ENCODE measurements around the gene TM4SF5. TPM values are rescaled to one million over a fixed set of nuclear protein-coding genes. Genes with fewer than 3 reads are reported as not detected.

The TM4SF5 gene
- total and polyA plus RNA-seq, 10 of the 15 experiments (the other 5 are each of a cell fraction or from before 2014, with no cell fraction given), result 0.40 TPM; not detected in 9

DNA sequence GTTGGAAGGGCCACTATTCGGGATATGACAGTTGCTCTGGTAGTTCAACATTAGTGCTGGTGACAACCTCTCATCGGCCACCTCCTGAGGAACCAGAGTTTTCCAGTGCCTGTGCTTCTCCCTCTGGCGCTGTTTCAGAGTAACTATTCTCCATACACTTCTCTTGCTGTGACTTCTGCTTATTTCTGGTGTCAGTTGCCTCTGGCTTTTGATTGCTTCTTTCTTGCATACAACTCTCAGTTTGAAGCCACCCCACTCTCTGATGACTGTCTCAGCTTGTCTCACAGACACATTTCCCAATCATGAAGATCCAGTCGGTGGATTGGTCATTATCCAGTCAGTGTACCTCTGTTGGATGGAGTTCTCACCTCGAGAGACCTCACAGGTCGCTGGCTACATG is 3.4 kb upstream of the TM4SF5 start:
- Histone ChIP-seq H3K79me2 (ENCODE audit: control insufficient read depth, insufficient read depth, low read length) (no peaks in the 10 kb centered on the region), H3K9ac (ENCODE audit: control insufficient read depth, insufficient read depth, low read length) (no peak overlapping the region), H3K9me3 (replicated peaks; ENCODE audit: control insufficient read depth, insufficient read depth, low read length) (no peaks in the 10 kb centered on the region), H4K20me1 (ENCODE audit: control insufficient read depth, insufficient read depth) (no peaks in the 10 kb centered on the region), H3K4me1 (ENCODE audit: control insufficient read depth, insufficient read depth, low read length) (peaks cover 3% of the 10 kb centered on the region; the same call in 1 of the 2 replicates), H3K36me3 (ENCODE audit: control insufficient read depth in 2 of 2, insufficient read depth in 2 of 2, low read length in 1 of 2) (no peaks in the 10 kb centered on the region), H3K4me3 (no peak overlapping the region), H3K4me2 (ENCODE audit: control insufficient read depth, insufficient read depth) (no peak overlapping the region), H3K27me3 (replicated peaks in 1 of 2; ENCODE audit: control insufficient read depth in 2 of 2, insufficient read depth in 2 of 2, low read length in 1 of 2) (no peaks in the 10 kb centered on the region), H3K27ac (ENCODE audit: control insufficient read depth, insufficient read depth) (no peak overlapping the region), H2AFZ (ENCODE audit: control insufficient read depth, low read depth, low read length) (no peak overlapping the region)
- ChIA-PET SMC1A (ENCODE audit: uncharacterized antibody, unreplicated experiment) (no interaction called here), POLR2A (no interaction called here), RAD21 (ENCODE audit: unreplicated experiment) (no interaction called here), CTCF (no interaction called here)
- 44% methylated on average over 6 of the region's 6 CpGs for WGBS (ENCODE audit: insufficient coverage, insufficient replicate concordance, low lambda C conversion rate, missing lambda C conversion rate)
- in situ Hi-C loops (cut with MboI), result no loop called here
- FAIRE-seq (no peak), ATAC-seq (no peak), DNase-seq (ENCODE audit: low read depth, low spot score) (no peak)
- intact Hi-C loops (cut with micrococcal nuclease; ENCODE audit: unreplicated experiment), result no loop called here
- no TSS peak for BruUV-seq (replicated peaks)
- TF ChIP-seq, protein P1, sequence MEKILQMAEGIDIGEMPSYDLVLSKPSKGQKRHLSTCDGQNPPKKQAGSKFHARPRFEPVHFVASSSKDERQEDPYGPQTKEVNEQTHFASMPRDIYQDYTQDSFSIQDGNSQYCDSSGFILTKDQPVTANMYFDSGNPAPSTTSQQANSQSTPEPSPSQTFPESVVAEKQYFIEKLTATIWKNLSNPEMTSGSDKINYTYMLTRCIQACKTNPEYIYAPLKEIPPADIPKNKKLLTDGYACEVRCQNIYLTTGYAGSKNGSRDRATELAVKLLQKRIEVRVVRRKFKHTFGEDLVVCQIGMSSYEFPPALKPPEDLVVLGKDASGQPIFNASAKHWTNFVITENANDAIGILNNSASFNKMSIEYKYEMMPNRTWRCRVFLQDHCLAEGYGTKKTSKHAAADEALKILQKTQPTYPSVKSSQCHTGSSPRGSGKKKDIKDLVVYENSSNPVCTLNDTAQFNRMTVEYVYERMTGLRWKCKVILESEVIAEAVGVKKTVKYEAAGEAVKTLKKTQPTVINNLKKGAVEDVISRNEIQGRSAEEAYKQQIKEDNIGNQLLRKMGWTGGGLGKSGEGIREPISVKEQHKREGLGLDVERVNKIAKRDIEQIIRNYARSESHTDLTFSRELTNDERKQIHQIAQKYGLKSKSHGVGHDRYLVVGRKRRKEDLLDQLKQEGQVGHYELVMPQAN (conservative IDR thresholded peaks at IDR 0.05), result no peak
- TF ChIP-seq, protein P2, sequence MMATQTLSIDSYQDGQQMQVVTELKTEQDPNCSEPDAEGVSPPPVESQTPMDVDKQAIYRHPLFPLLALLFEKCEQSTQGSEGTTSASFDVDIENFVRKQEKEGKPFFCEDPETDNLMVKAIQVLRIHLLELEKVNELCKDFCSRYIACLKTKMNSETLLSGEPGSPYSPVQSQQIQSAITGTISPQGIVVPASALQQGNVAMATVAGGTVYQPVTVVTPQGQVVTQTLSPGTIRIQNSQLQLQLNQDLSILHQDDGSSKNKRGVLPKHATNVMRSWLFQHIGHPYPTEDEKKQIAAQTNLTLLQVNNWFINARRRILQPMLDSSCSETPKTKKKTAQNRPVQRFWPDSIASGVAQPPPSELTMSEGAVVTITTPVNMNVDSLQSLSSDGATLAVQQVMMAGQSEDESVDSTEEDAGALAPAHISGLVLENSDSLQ (IDR thresholded peaks at IDR 0.05), result no peak
- TF ChIP-seq IRF4 (IDR thresholded peaks at IDR 0.05; ENCODE audit: low read depth, low read length) (no peak), STAT1 (conservative IDR thresholded peaks at IDR 0.05) (no peak), STAT3 (IDR thresholded peaks at IDR 0.05; ENCODE audit: low read depth, low read length) (no peak)
- TF ChIP-seq, protein P3, sequence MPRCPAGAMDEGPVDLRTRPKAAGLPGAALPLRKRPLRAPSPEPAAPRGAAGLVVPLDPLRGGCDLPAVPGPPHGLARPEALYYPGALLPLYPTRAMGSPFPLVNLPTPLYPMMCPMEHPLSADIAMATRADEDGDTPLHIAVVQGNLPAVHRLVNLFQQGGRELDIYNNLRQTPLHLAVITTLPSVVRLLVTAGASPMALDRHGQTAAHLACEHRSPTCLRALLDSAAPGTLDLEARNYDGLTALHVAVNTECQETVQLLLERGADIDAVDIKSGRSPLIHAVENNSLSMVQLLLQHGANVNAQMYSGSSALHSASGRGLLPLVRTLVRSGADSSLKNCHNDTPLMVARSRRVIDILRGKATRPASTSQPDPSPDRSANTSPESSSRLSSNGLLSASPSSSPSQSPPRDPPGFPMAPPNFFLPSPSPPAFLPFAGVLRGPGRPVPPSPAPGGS (IDR thresholded peaks at IDR 0.05; ENCODE audit: borderline replicate concordance, insufficient read depth, low read depth, low read length, poor library complexity, severe bottlenecking), result no peak
- TF ChIP-seq, protein P4, sequence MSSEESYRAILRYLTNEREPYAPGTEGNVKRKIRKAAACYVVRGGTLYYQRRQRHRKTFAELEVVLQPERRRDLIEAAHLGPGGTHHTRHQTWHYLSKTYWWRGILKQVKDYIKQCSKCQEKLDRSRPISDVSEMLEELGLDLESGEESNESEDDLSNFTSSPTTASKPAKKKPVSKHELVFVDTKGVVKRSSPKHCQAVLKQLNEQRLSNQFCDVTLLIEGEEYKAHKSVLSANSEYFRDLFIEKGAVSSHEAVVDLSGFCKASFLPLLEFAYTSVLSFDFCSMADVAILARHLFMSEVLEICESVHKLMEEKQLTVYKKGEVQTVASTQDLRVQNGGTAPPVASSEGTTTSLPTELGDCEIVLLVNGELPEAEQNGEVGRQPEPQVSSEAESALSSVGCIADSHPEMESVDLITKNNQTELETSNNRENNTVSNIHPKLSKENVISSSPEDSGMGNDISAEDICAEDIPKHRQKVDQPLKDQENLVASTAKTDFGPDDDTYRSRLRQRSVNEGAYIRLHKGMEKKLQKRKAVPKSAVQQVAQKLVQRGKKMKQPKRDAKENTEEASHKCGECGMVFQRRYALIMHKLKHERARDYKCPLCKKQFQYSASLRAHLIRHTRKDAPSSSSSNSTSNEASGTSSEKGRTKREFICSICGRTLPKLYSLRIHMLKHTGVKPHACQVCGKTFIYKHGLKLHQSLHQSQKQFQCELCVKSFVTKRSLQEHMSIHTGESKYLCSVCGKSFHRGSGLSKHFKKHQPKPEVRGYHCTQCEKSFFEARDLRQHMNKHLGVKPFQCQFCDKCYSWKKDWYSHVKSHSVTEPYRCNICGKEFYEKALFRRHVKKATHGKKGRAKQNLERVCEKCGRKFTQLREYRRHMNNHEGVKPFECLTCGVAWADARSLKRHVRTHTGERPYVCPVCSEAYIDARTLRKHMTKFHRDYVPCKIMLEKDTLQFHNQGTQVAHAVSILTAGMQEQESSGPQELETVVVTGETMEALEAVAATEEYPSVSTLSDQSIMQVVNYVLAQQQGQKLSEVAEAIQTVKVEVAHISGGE (CRISPR knock-in tag; IDR thresholded peaks at IDR 0.05), result no peak
- TF ChIP-seq, protein P5, sequence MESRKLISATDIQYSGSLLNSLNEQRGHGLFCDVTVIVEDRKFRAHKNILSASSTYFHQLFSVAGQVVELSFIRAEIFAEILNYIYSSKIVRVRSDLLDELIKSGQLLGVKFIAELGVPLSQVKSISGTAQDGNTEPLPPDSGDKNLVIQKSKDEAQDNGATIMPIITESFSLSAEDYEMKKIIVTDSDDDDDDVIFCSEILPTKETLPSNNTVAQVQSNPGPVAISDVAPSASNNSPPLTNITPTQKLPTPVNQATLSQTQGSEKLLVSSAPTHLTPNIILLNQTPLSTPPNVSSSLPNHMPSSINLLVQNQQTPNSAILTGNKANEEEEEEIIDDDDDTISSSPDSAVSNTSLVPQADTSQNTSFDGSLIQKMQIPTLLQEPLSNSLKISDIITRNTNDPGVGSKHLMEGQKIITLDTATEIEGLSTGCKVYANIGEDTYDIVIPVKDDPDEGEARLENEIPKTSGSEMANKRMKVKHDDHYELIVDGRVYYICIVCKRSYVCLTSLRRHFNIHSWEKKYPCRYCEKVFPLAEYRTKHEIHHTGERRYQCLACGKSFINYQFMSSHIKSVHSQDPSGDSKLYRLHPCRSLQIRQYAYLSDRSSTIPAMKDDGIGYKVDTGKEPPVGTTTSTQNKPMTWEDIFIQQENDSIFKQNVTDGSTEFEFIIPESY (IDR thresholded peaks at IDR 0.05), result no peak
- TF ChIP-seq, protein P6, sequence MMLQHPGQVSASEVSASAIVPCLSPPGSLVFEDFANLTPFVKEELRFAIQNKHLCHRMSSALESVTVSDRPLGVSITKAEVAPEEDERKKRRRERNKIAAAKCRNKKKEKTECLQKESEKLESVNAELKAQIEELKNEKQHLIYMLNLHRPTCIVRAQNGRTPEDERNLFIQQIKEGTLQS (IDR thresholded peaks at IDR 0.05; ENCODE audit: borderline replicate concordance, extremely low read depth, low read depth, low read length), result no peak

All from GM12878 (cell line).